ENCODE measurements around the gene BPGM. TPM values are rescaled to one million over a fixed set of nuclear protein-coding genes. Genes with fewer than 3 reads are reported as not detected.

Gene BPGM
- polyA plus RNA-seq, 3 donors = 3.9 to 20.6 (median 18.4) TPM

GRCh38 chr7:134643131-134643530, 3.5 kb upstream of the BPGM start:
- intact Hi-C loops (cut with micrococcal nuclease) = loop anchor here in 1 of 2 donors (10.0 kb wide), 1 partner anchor 1022 kb away; the partner anchor contains the start of gene STMP1
- no peak overlapping the region for H3K27ac Mint-ChIP-seq
- no CpG with 5 or more reads among the region's 1 CpG for WGBS (ENCODE audit: insufficient coverage)

DNA sequence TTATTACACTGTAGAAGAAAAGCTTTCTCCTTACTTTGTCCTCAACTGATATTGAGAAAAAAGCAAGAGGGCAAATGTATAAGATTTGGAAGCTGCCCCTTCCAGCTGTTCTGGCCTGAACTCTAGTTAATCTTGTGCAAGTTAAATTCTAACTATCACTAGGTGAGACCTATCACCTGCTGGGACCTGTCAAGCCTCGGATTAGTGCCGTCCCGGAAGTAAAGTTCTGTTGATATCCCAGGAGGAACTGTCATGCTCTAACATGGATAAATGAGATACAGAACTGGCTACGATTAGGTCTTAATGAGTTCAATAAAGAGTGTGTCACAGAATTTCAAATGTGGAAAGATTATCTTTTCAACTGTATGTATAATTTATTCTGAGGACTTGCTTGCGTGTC, 1.2 kb upstream of the BPGM start:
- Histone ChIP-seq H2AFZ (ENCODE audit: insufficient read depth, low read depth, low read length, poor library complexity, severe bottlenecking) (peak overlapping the region; percentile 89), H4K20me1 (ENCODE audit: insufficient read depth, low read length) (no peaks in the 10 kb centered on the region), H3K79me2 (ENCODE audit: insufficient read depth, low read length) (peaks cover 29% of the 10 kb centered on the region), H3K4me1 (ENCODE audit: control insufficient read depth in 1 of 2, insufficient read depth in 2 of 2, low read length in 2 of 2) (peaks cover 15 to 21% of the 10 kb centered on the region in 2 donors), H3K9me3 (replicated peaks in 1 of 2; ENCODE audit: control insufficient read depth in 1 of 2, insufficient read depth in 1 of 2, low read length in 2 of 2) (no peaks in the 10 kb centered on the region), H3K27me3 (ENCODE audit: control insufficient read depth in 2 of 2, insufficient read depth in 2 of 2, low read length in 2 of 2) (no peaks in the 10 kb centered on the region), H3K4me2 (replicated peaks; ENCODE audit: extremely low read depth, low read length, poor library complexity, severe bottlenecking) (peak overlapping the region; percentile 79), H3K9ac (ENCODE audit: insufficient read depth, low read length, poor library complexity, severe bottlenecking) (peak overlapping the region; percentile 79), H3K36me3 (replicated peaks in 1 of 2; ENCODE audit: control insufficient read depth in 1 of 2, insufficient read depth in 2 of 2, low read length in 2 of 2) (no peaks in the 10 kb centered on the region), H3K4me3 (replicated peaks in 1 of 3; ENCODE audit: low read depth in 2 of 3, low read length in 3 of 3) (peak overlapping the region in 2 of 3 experiments; percentile 67 to 83), H3K27ac (ENCODE audit: low read depth in 1 of 2, low read length in 2 of 2) (peak overlapping the region in 1 of 2 donors; percentile 94)
- Mint-ChIP-seq H3K27me3 (ENCODE audit: low read depth in 3 of 3) (peaks cover 4 to 13% (median 4%) of the 10 kb centered on the region in 3 donors), H3K4me3 (no peak overlapping the region), H3K36me3 (peaks cover 7 to 8% of the 10 kb centered on the region in 2 donors), H3K27ac (no peak overlapping the region), H3K4me1 (peaks cover 4% of the 10 kb centered on the region), H3K9me3 (peaks cover 0 to 14% (median 4%) of the 10 kb centered on the region in 7 donors)
- intact Hi-C loops (cut with micrococcal nuclease) = loop anchor here in 1 of 2 donors (10.0 kb wide), 1 partner anchor 1019 kb away; the partner anchor contains the start of gene STMP1
- no peak for TF ChIP-seq CTCF (IDR thresholded peaks at IDR 0.05)
- no peak for DNase-seq
- no CpG with 5 or more reads among the region's 5 CpGs for WGBS (ENCODE audit: insufficient coverage)

More at GRCh38 chr7:134643131-134643530, 3.5 kb upstream of the BPGM start:
- DNase-seq = no peak
- H3K9me3 Mint-ChIP-seq = peaks cover 0 to 14% (median 4%) of the 10 kb centered on the region in 7 donors
- Histone ChIP-seq H3K36me3 (replicated peaks in 1 of 2; ENCODE audit: control insufficient read depth in 1 of 2, insufficient read depth in 2 of 2, low read length in 2 of 2) (no peaks in the 10 kb centered on the region), H3K4me2 (replicated peaks; ENCODE audit: extremely low read depth, low read length, poor library complexity, severe bottlenecking) (no peak overlapping the region), H3K4me1 (ENCODE audit: control insufficient read depth in 1 of 2, insufficient read depth in 2 of 2, low read length in 2 of 2) (peaks cover 15 to 21% of the 10 kb centered on the region in 2 donors), H3K27me3 (ENCODE audit: control insufficient read depth in 2 of 2, insufficient read depth in 2 of 2, low read length in 2 of 2) (no peaks in the 10 kb centered on the region), H3K9ac (ENCODE audit: insufficient read depth, low read length, poor library complexity, severe bottlenecking) (no peak overlapping the region), H3K79me2 (ENCODE audit: insufficient read depth, low read length) (peaks cover 14% of the 10 kb centered on the region), H4K20me1 (ENCODE audit: insufficient read depth, low read length) (no peaks in the 10 kb centered on the region), H2AFZ (ENCODE audit: insufficient read depth, low read depth, low read length, poor library complexity, severe bottlenecking) (no peak overlapping the region), H3K9me3 (replicated peaks in 1 of 2; ENCODE audit: control insufficient read depth in 1 of 2, insufficient read depth in 1 of 2, low read length in 2 of 2) (no peaks in the 10 kb centered on the region), H3K27ac (ENCODE audit: low read depth in 1 of 2, low read length in 2 of 2) (no peak overlapping the region), H3K4me3 (replicated peaks in 1 of 3; ENCODE audit: low read depth in 2 of 3, low read length in 3 of 3) (no peak overlapping the region)
- no peak for TF ChIP-seq CTCF (IDR thresholded peaks at IDR 0.05)
- H3K27me3 Mint-ChIP-seq (ENCODE audit: low read depth in 3 of 3) = peaks cover 4 to 13% (median 4%) of the 10 kb centered on the region in 3 donors
- H3K4me1 Mint-ChIP-seq = no peaks in the 10 kb centered on the region
- no peaks in the 10 kb centered on the region for H3K36me3 Mint-ChIP-seq
- H3K4me3 Mint-ChIP-seq = no peak overlapping the region

Data from CD14-positive monocyte (primary cell).